GM21390 (cell line): ENCODE data around the gene PLXDC2.
"Not testable (repeated sequence)": the region's sequence is repeated elsewhere in the genome, so short reads cannot be mapped to it uniquely, and the experiment has no call there.

Source experiments
- ATAC-seq: cut with Tn5 transposase; IDR thresholded peaks from one replicate; pipeline ENCODE4 v1.9.1; 2021; ENCODE audit not compliant: unreplicated experiment

The PLXDC2 gene

GRCh38 chr10:19816411-19817230 lies at the start of gene PLXDC2:
Gene PLXDC2, plus strand, starts transcription at chr10:19816432.
- no peak for ATAC-seq

DNA sequence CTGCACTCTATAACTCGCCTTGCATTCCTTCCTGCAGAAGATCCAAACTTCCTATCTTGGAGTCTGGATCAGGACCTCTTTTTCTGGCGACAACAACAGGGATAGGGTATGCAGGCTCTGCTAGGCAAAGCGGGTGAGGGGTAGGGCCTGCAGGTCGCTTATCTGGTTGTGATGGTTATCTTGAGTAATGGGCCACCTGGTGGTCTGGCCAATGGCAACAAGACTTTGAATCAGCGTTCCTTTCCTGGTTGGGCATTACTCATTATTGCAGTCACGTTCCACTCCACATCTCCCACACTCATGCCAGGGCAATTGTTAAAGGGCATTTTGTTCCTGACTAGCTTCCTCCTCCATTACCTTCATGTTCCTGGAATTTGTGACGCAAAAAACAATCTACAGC lies 48.4 kb upstream of the PLXDC2 start:
- no peak for ATAC-seq

DNA sequence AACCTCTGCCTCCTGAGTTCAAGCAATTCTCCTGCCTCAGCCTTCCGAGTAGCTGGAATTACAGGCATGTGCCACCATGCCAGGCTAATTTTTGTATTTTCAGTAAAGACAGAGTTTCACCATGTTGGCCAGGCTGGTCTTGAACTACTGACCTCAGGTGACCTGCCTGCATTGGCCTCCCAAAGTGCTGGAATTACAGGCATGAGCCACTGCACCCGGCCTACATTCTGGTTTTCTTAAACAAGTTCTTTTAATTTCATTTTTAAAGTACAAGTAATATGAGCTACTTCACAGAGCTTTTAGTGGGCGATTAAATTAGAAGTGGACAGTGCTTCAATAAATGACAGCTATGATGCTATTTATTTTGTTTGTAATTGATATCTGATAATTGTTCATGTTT lies 46.4 kb upstream of the PLXDC2 start:
- ATAC-seq = not testable (repeated sequence)

GRCh38 chr10:19772972-19773371 lies 43.3 kb upstream of the PLXDC2 start:
- no peak for ATAC-seq

- no peak for ATAC-seq
Measured at GRCh38 chr10:19775296-19775695, 40.9 kb upstream of the PLXDC2 start.

GRCh38 chr10:19777806-19778205 lies 38.4 kb upstream of the PLXDC2 start:
- no peak for ATAC-seq

DNA sequence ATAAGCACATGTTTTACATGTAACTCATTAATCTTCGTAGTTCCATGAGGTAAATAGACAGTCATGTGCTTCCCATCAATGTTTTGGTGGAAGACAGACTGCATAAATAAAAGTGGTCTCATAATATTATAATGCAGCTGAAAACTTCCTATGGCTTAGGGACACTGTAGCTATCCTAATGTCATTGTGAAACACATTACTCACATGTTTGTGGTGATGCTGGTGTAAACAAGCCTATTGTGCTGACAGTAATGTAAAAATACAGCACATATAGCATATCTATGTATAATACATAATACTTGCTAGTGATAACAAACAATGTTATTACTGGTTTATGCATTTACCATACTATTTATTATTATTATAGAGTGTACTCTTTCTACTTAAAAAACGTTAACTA lies 37.2 kb upstream of the PLXDC2 start:
- no peak for ATAC-seq

- no peak for ATAC-seq
Measured at GRCh38 chr10:19782430-19783089, 33.7 kb upstream of the PLXDC2 start.

DNA sequence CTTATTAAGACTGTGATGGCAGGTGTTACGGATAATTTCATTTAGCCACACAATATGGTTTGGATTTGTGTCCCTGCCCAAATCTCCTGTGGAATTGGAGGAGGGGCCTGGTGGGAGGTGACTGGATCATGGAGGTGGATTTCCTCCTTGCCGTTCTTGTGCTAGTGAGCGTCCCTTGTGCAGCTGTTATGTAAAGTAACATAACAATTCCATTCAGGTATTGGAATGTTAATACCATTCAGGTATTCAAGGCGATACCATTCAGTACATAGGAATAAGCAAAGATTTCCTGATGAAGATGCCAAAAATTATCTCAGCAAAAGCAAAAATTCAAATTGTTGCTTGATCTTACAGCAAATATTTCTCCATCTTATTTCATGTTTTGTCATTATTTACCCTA lies 32.5 kb upstream of the PLXDC2 start:
- ATAC-seq = no peak

DNA sequence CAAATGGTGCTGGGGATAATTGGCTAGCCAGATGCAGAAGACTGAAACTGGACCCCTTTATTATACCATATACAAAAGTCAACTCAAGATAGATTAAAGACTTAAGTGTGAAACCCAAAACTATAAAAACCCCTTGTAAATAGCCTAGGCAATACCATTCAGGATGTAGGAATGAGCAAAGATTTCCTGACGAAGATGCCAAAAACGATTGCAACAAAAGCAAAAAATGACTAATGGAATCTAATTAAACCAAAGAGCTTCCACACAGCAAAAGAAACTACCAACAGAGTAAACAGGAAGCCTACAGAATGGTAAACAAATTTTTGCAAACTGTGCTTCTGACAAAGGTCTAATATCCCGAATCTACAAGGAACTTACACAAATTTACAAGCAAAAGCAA lies 30.9 kb upstream of the PLXDC2 start:
- ATAC-seq = no peak

DNA sequence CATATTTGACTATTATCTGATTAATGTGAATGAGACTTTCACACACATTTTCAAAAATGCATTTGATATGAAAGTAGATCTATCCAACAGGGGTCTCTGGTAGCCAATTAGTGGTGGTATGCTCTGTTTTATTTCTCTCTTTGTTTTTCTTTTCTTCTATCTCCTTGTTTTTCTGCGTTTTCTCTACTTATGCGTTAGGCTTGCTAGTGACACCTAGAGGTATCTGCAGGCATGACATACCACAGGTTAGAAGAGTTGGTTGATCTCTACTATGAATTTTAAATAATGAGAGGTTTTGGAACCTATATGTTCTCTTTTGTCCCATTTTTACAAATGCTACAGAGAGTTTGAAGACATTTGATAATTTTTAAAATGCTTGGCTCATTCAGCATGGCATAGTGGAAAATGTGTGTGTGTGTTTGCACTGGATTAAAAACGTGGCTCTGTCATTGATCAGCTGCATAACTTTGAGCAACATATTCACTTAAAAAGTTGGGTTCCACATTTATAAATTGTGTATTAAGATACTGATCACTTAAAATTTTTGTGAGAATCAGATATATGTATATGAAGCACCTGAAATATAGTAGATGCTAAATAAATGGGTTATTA lies 28.1 kb upstream of the PLXDC2 start:
- ATAC-seq = peak; percentile 55

GRCh38 chr10:19788902-19789301 lies 27.3 kb upstream of the PLXDC2 start:
- no peak for ATAC-seq

- ATAC-seq = no peak
Measured at GRCh38 chr10:19789607-19790006, 26.6 kb upstream of the PLXDC2 start.

GRCh38 chr10:19791032-19791431 lies 25.2 kb upstream of the PLXDC2 start:
- no peak for ATAC-seq

- ATAC-seq = no peak
Measured at GRCh38 chr10:19795684-19796083, 20.5 kb upstream of the PLXDC2 start.

DNA sequence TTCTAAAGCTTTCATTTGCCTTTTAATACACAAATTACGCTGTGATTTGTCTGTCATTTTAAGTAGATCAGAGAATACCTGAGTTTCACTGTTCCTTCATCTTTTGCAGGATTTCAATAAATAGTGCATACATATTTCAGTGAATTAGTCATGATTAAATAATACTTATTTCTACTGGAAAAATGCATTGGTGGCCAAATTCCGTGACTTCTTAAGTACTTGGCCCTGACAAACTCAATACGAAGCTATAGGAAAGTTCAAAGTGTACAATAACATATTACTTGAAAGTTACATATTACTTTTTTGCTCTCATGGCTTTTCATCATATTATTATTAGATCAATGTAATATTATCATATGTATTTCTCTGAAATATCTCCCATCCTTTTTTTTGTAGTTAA lies 16.1 kb upstream of the PLXDC2 start:
- no peak for ATAC-seq

GRCh38 chr10:19801369-19801768 lies 14.9 kb upstream of the PLXDC2 start:
- ATAC-seq = no peak

DNA sequence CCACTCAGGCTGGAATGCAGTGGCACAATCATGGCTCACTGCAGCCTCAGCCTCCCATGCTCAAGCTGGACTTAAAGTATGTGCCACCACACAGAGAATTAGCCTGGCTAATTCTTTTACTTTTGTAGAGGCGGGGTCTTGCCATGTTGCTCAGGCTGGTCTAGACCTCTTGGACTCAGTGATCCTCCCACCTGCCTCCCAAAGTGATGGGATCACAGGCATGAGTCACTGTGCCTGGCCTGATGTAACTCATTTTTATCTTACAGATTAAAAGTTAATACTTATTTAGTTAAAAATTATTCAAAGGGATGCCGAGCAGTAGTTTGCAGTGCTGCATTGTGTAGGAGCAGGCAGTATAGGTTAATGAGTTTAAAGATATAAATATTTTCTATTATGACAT lies 12.6 kb upstream of the PLXDC2 start:
- no peak for ATAC-seq

GRCh38 chr10:19809481-19809880 lies 6.8 kb upstream of the PLXDC2 start:
- ATAC-seq = no peak

GRCh38 chr10:19811540-19811939 lies 4.7 kb upstream of the PLXDC2 start:
- ATAC-seq = no peak

DNA sequence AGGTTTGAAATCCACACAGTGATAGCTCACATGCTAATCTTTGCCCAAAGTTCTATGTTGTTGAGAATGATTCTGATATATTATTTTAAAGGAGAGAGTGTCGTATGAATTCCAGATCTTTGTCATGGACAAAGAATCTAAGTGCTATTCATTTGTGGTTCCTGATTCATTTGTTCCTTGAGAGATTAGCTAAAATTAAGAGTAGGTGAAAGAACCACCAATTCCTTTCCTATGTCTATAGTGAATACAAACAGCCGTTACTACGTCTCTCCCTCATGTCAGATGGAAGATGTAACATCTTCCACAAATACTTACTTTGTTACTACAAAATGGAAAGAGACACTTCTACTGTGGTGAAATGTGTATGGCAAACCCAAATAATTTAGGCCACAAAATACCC lies 3.3 kb upstream of the PLXDC2 start:
- no peak for ATAC-seq

DNA sequence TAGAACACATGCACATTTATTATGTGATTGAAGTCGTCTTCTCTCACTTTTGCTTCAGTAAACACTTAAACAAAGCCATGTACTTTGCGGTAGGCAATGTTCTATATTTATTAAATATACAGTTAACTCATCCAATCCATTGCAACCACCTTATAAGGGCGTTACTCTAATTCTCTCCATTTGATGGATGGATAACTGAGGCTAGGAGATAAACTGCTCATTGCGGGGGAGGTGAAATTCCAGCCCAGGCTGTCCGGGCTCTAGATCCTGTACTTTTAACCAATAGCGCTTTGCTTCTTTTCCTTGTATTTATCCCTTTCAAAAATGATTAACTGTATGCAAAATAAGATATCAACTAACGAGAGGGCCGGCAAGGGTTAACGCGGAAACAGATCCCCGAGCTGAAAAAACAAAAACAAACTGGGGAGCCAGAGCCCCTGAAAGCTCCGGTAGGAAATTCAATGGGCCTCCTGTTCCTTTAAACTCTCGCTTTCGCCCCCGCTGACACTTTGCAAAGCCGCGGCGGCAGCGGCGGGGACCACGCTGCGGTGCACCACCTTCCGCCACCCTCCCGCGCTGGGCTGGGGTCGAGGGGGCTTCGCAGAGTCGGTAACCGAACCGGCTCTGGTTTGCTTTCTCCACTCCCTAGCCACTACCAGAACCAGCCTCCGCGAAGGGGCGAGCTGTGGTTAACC lies 1.0 kb upstream of the PLXDC2 start:
- no peak for ATAC-seq
